SK-N-SH (cell line): ENCODE results near the gene LCN9. TPM values are rescaled to one million over a fixed set of nuclear protein-coding genes. Genes with fewer than 3 reads are reported as not detected.

ENCODE experiments used
- CTCF ChIA-PET: fragments of 300-600, 350-600 bp; formaldehyde crosslinking; extraction: SDS; loops from one replicate; lab custom pipeline; 2021; lab: Yijun Ruan, JAX
- POLR2A ChIA-PET: fragments of 350-600 bp; sonication (Branson Sonifier 250); formaldehyde crosslinking; extraction: SDS; loops from one replicate; lab custom pipeline; 2020; ENCODE audit warnings: antibody characterized with exemption, inconsistent platforms; lab: Yijun Ruan, JAX
- DNase-seq: peaks from one replicate; pipeline ENCODE4 v3.0.0; 2012
- H2AFZ ChIP-seq: fragments of 200-600 bp; sonication (generic); 2 replicates; pipeline ENCODE4 v1.8.1; 2016; ENCODE audit warnings: antibody characterized with exemption, mild to moderate bottlenecking, low read depth
- H3F3A ChIP-seq: fragments of 200-600 bp; sonication (generic); replicated peaks from 2 replicates; pipeline ENCODE3; 2016; ENCODE audit warnings: antibody characterized with exemption, mild to moderate bottlenecking; ENCODE audit not compliant: insufficient read depth
- H3K27ac ChIP-seq, 2 experiments: fragments of 200-500 bp in 1 of 2; fragments of 200-600 bp in 1 of 2; sonication (Bioruptor generic) in 1 of 2; sonication (generic), shearing (Covaris generic) in 1 of 2; 2 replicates each; pipeline versions ENCODE4 v1.5.1 to v1.6.1; 2014 to 2016; ENCODE audit warnings: low read depth in 2 of 2, inconsistent platforms in 1 of 2, low read length in 1 of 2, mild to moderate bottlenecking in 1 of 2, mixed read lengths in 1 of 2
- H3K27me3 ChIP-seq: fragments of 200-600 bp; sonication (generic), shearing (Covaris generic); 2 replicates; pipeline ENCODE4 v1.6.1; 2016; ENCODE audit warnings: mixed run types; ENCODE audit not compliant: insufficient read depth
- H3K36me3 ChIP-seq, 2 experiments: fragments of 200-500 bp in 1 of 2; fragments of 200-600 bp in 1 of 2; sonication (Bioruptor generic) in 1 of 2; sonication (generic) in 1 of 2; replicated peaks in 1 of 2; 2 replicates each; pipeline versions ENCODE3 to v1.5.1; 2014 to 2016; ENCODE audit warnings: low read length in 1 of 2, mild to moderate bottlenecking in 1 of 2; ENCODE audit not compliant: insufficient read depth in 2 of 2, control insufficient read depth in 1 of 2
- H3K4me1 ChIP-seq, 2 experiments: fragments of 200-500 bp in 1 of 2; fragments of 200-600 bp in 1 of 2; sonication (Bioruptor generic) in 1 of 2; sonication (generic), shearing (Covaris generic) in 1 of 2; 2 replicates each; pipeline versions ENCODE4 v1.5.1 to v1.6.1; 2014 to 2016; ENCODE audit warnings: low read depth in 1 of 2, low read length in 1 of 2, mixed run types in 1 of 2; ENCODE audit not compliant: insufficient read depth in 2 of 2, control insufficient read depth in 1 of 2
- H3K4me2 ChIP-seq: fragments of 200-600 bp; sonication (generic), shearing (Covaris generic); 2 replicates; pipeline ENCODE4 v1.6.1; 2017; ENCODE audit warnings: mixed run types
- H3K4me3 ChIP-seq, 2 experiments: fragments of 200-500 bp in 1 of 2; fragments of 200-600 bp in 1 of 2; sonication (Bioruptor generic) in 1 of 2; sonication (generic), shearing (Covaris generic) in 1 of 2; 2 replicates each; pipeline versions ENCODE4 v1.5.1 to v1.8.1; 2014 to 2016; ENCODE audit warnings: low read depth in 2 of 2, inconsistent platforms in 1 of 2, low read length in 1 of 2, mild to moderate bottlenecking in 1 of 2, mixed read lengths in 1 of 2, moderate library complexity in 1 of 2
- H3K79me2 ChIP-seq: fragments of 200-600 bp; sonication (generic); 2 replicates; pipeline ENCODE4 v1.8.1; 2017; ENCODE audit warnings: mild to moderate bottlenecking; ENCODE audit not compliant: insufficient read depth
- H3K9ac ChIP-seq: fragments of 200-600 bp; sonication (generic); 2 replicates; pipeline ENCODE4 v1.6.1; 2017; ENCODE audit warnings: mixed run types
- H3K9me2 ChIP-seq: fragments of 200-600 bp; sonication (generic); 2 replicates; pipeline ENCODE4 v1.6.1; 2017; ENCODE audit warnings: mixed run types
- H3K9me3 ChIP-seq: fragments of 200-600 bp; sonication (generic); 2 replicates; pipeline ENCODE4 v1.6.1; 2017; ENCODE audit warnings: mixed run types, mild to moderate bottlenecking, moderate library complexity
- H4K20me1 ChIP-seq: fragments of 200-600 bp; sonication (generic); 2 replicates; pipeline ENCODE4 v1.6.1; 2017; ENCODE audit warnings: mild to moderate bottlenecking, mixed run types; ENCODE audit not compliant: insufficient read depth
- CTCF ChIP-seq: fragments of 200-600 bp; sonication (generic); IDR thresholded peaks from 2 replicates; pipeline ENCODE4 v1.6.1; 2017; ENCODE audit warnings: antibody characterized with exemption, mild to moderate bottlenecking, moderate library complexity
- EZH2phosphoT487 ChIP-seq: fragments of 200-600 bp; sonication (generic); IDR thresholded peaks from 2 replicates; pipeline ENCODE4 v1.6.1; 2017; ENCODE audit warnings: low read depth, mixed run types, mild to moderate bottlenecking, antibody characterized with exemption, moderate library complexity, borderline replicate concordance
- FOSL2 ChIP-seq: IDR thresholded peaks from 2 replicates; pipeline ENCODE4 v1.4.0; 2012; ENCODE audit warnings: low read depth, mild to moderate bottlenecking, moderate library complexity, borderline replicate concordance
- FOXJ3 ChIP-seq: sonication (generic); formaldehyde crosslinking; IDR thresholded peaks from 2 replicates; pipeline ENCODE4 v1.5.1; 2020; ENCODE audit warnings: mild to moderate bottlenecking, missing genetic modification reagents
- FOXM1 ChIP-seq: IDR thresholded peaks from 2 replicates; pipeline ENCODE4 v1.4.0; 2012; ENCODE audit warnings: low read depth, mild to moderate bottlenecking
- GABPA ChIP-seq: IDR thresholded peaks from 2 replicates; pipeline ENCODE4 v1.4.0; 2012; ENCODE audit warnings: low read depth, mild to moderate bottlenecking
- GATA2 ChIP-seq: sonication (generic); formaldehyde crosslinking; IDR thresholded peaks from 2 replicates; pipeline ENCODE4 v1.5.0; 2020; ENCODE audit warnings: mild to moderate bottlenecking, missing genetic modification reagents
- MEF2A ChIP-seq: IDR thresholded peaks from 2 replicates; pipeline ENCODE4 v1.4.0; 2012; ENCODE audit warnings: low read depth, borderline replicate concordance
- MXI1 ChIP-seq: IDR thresholded peaks from 2 replicates; pipeline ENCODE4 v1.6.1; 2012; ENCODE audit warnings: mild to moderate bottlenecking, low read depth, low read length, improper control_type of control experiment
- POLR2AphosphoS5 ChIP-seq: IDR thresholded peaks from 2 replicates; pipeline ENCODE4 v1.6.1; 2012; ENCODE audit warnings: low read depth, low read length
- RAD21 ChIP-seq: IDR thresholded peaks from 2 replicates; pipeline ENCODE4 v1.6.1; 2012; ENCODE audit warnings: mild to moderate bottlenecking, low read length
- RCOR1 ChIP-seq: fragments of 150-350 bp; IDR thresholded peaks from 2 replicates; pipeline ENCODE4 v1.6.1; 2017; ENCODE audit warnings: antibody characterized with exemption, low read length
- SIN3A ChIP-seq: IDR thresholded peaks from 2 replicates; pipeline ENCODE4 v1.6.1; 2012; ENCODE audit warnings: low read depth, mild to moderate bottlenecking, low read length, moderate library complexity, borderline replicate concordance
- SMC3 ChIP-seq: IDR thresholded peaks from 2 replicates; pipeline ENCODE4 v1.6.1; 2012; ENCODE audit warnings: low read depth, low read length, improper control_type of control experiment
- TCF12 ChIP-seq: IDR thresholded peaks from 2 replicates; pipeline ENCODE4 v1.4.0; 2012
- TEAD4 ChIP-seq: IDR thresholded peaks from 2 replicates; pipeline ENCODE4 v1.4.0; 2012; ENCODE audit warnings: mild to moderate bottlenecking, borderline replicate concordance; ENCODE audit not compliant: insufficient read depth
- USF1 ChIP-seq: IDR thresholded peaks from 2 replicates; pipeline ENCODE4 v1.4.0; 2012; ENCODE audit warnings: low read depth, borderline replicate concordance
- USF2 ChIP-seq: fragments of 150-350 bp; IDR thresholded peaks from 2 replicates; pipeline ENCODE4 v1.6.1; 2017; ENCODE audit warnings: antibody characterized with exemption, low read length, low read depth, borderline replicate concordance
- YY1 ChIP-seq: IDR thresholded peaks from 2 replicates; pipeline ENCODE4 v1.4.0; 2012; ENCODE audit warnings: low read depth, mild to moderate bottlenecking
- WGBS: methylation state at CpG from one replicate; pipeline ENCODE4 v1.1.6; 2017; ENCODE audit warnings: low lambda C conversion rate; 5-methylcytosine and 5-hydroxymethylcytosine counted together
- polyA plus RNA-seq, 3 experiments: library from polyadenylated mRNA; depleted of rRNA; stranded (reverse); fragments of >200 nt; gene quantifications; 2 replicates each; pipeline ENCODE4 v1.2.3, GENCODE V29; 2012

Gene LCN9
- polyA plus RNA-seq, 1 of the 3 experiments (the other 2 are of a cell fraction), result not detected

GRCh38 chr9:135615666-135616618 is 47.2 kb upstream of the LCN9 start:
- no peaks in the 10 kb centered on the region for H3K9me2 ChIP-seq
- no peak overlapping the region for H3K9ac ChIP-seq
- 57% methylated on average over 13 of the region's 31 CpGs for WGBS
- peak; percentile 57 for DNase-seq
- H3K4me2 ChIP-seq, result no peak overlapping the region
- no peaks in the 10 kb centered on the region for H3K27me3 ChIP-seq
- CTCF ChIA-PET, result interaction anchor here (0.9 to 4.6 kb wide), 7 partner anchors 9 to 108 kb away, joined by 3 to 44 read pairs (median 3); partner anchors contain the start of gene KCNT1
- peaks cover 0 to 9% of the 10 kb centered on the region in 2 experiments; a peak in 1 of 4 replicates for H3K4me1 ChIP-seq
- no peak overlapping the region for H3K4me3 ChIP-seq
- H3K79me2 ChIP-seq, result no peaks in the 10 kb centered on the region
- no peak overlapping the region for H2AFZ ChIP-seq
- no peaks in the 10 kb centered on the region for H4K20me1 ChIP-seq
- H3K9me3 ChIP-seq, result no peaks in the 10 kb centered on the region
- POLR2A ChIA-PET, result no interaction called here
- no peaks in the 10 kb centered on the region for H3K36me3 ChIP-seq
- no peaks in the 10 kb centered on the region for H3F3A ChIP-seq
- TF ChIP-seq FOXJ3 (CRISPR knock-in tag) (no peak), RAD21 (no peak), USF1 (no peak), FOXM1 (no peak), GATA2 (CRISPR knock-in tag) (no peak), MEF2A (no peak), USF2 (no peak), FOSL2 (no peak), CTCF (no peak), TEAD4 (no peak), EZH2phosphoT487 (no peak), GABPA (no peak), SIN3A (no peak), MXI1 (no peak), RCOR1 (no peak), YY1 (no peak), TCF12 (no peak), POLR2AphosphoS5 (no peak), SMC3 (no peak)
- H3K27ac ChIP-seq, result no peak overlapping the region
